RWPE2 (cell line): ENCODE results near the gene HMGB2.

ENCODE experiments used
- ATAC-seq: fragments of 200-7000 bp; cut with Tn5 transposase; 3 replicates; pipeline ENCODE4 v1.9.1; 2021; ENCODE audit warnings: low read depth
- DNase-seq: peaks from one replicate; pipeline ENCODE4 v3.0.0-alpha.2; 2020; ENCODE audit warnings: low spot score
- H3K27ac ChIP-seq: fragments of 450-650 bp; 2 replicates; pipeline ENCODE4 v1.5.1; 2017; ENCODE audit warnings: mild to moderate bottlenecking; ENCODE audit not compliant: poor library complexity, severe bottlenecking
- H3K27me3 ChIP-seq: fragments of 250-450 bp; sonication (Bioruptor Pico); 2 replicates; pipeline ENCODE4 v1.5.1; 2021; ENCODE audit warnings: mild to moderate bottlenecking, moderate library complexity; ENCODE audit not compliant: insufficient read depth, poor library complexity, severe bottlenecking
- H3K36me3 ChIP-seq: fragments of 250-450 bp; sonication (Bioruptor Pico); 2 replicates; pipeline ENCODE4 v1.5.1; 2020; ENCODE audit warnings: low read depth, mild to moderate bottlenecking, moderate library complexity
- H3K4me1 ChIP-seq: fragments of 250-450 bp; sonication (Bioruptor Pico); 2 replicates; pipeline ENCODE4 v1.5.1; 2021; ENCODE audit warnings: mild to moderate bottlenecking, moderate library complexity; ENCODE audit not compliant: insufficient read depth, poor library complexity, severe bottlenecking
- H3K4me3 ChIP-seq: fragments of 250-450 bp; sonication (Bioruptor Pico); 2 replicates; pipeline ENCODE4 v1.5.1; 2021; ENCODE audit warnings: mild to moderate bottlenecking, moderate library complexity; ENCODE audit not compliant: severe bottlenecking
- H3K9me3 ChIP-seq: fragments of 250-450 bp; sonication (Bioruptor Pico); 2 replicates; pipeline ENCODE4 v1.5.1; 2021; ENCODE audit warnings: mild to moderate bottlenecking, moderate library complexity; ENCODE audit not compliant: severe bottlenecking
- TF ChIP-seq, protein P1 (sequence below): fragments of 450-650 bp; IDR thresholded peaks from one replicate; pipeline ENCODE4 v1.5.1; 2017; ENCODE audit warnings: mild to moderate bottlenecking, moderate library complexity; ENCODE audit not compliant: poor library complexity, severe bottlenecking

HMGB2 gene

DNA sequence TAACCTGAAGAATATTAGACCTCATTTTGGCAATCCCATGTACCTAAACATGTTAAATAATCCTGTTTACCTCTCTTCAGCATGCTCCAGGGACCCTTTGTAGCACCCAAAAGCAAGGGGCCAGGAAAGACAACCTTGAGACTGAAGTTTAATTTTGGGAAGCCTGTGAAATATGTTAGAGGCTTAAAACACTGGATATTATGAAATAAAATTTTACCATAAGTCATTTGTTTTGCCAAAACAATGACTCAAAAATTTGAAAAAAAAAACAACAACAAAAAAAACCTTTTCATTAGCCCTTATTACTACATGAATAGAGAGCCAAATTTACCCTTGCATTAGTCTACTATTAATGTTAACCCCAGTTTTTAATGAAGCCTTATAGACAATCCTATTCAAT, 49.7 kb downstream of the HMGB2 start:
- no peak for DNase-seq

DNA sequence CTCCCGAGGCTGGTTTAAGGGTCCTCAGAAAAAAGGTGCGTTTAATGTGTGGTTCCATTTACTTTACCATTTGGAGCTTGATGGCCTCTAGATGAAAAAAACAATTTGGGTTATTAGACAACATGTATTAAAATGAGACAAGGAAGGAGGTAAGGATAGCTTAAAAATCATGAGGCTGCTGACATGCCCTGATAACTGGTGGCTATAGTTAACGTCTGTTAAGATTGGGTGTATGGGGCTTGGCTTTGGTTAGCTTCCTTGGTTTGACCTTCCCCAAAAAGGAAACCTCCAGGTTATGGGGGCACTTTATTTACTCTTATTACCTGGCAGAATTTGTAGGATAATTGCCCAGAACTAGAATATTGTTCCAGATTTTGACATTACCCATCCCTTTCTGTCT, 51.5 kb downstream of the HMGB2 start:
- no peak overlapping the region for H3K27ac ChIP-seq
- no peaks in the 10 kb centered on the region for H3K36me3 ChIP-seq
- H3K9me3 ChIP-seq: peaks cover 9% of the 10 kb centered on the region
- H3K27me3 ChIP-seq: no peaks in the 10 kb centered on the region
- TF ChIP-seq, protein P1, sequence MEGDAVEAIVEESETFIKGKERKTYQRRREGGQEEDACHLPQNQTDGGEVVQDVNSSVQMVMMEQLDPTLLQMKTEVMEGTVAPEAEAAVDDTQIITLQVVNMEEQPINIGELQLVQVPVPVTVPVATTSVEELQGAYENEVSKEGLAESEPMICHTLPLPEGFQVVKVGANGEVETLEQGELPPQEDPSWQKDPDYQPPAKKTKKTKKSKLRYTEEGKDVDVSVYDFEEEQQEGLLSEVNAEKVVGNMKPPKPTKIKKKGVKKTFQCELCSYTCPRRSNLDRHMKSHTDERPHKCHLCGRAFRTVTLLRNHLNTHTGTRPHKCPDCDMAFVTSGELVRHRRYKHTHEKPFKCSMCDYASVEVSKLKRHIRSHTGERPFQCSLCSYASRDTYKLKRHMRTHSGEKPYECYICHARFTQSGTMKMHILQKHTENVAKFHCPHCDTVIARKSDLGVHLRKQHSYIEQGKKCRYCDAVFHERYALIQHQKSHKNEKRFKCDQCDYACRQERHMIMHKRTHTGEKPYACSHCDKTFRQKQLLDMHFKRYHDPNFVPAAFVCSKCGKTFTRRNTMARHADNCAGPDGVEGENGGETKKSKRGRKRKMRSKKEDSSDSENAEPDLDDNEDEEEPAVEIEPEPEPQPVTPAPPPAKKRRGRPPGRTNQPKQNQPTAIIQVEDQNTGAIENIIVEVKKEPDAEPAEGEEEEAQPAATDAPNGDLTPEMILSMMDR: no peak
- ATAC-seq: no peak
- H3K4me1 ChIP-seq: no peaks in the 10 kb centered on the region
- DNase-seq: no peak
- H3K4me3 ChIP-seq: no peak overlapping the region

More for the DNA sequence above, 49.7 kb downstream of the HMGB2 start:
- Histone ChIP-seq H3K4me3 (no peak overlapping the region), H3K27ac (no peak overlapping the region), H3K27me3 (no peaks in the 10 kb centered on the region), H3K36me3 (no peaks in the 10 kb centered on the region), H3K4me1 (no peaks in the 10 kb centered on the region), H3K9me3 (peaks cover 11% of the 10 kb centered on the region)
- TF ChIP-seq, protein P1: no peak
- ATAC-seq: no peak

DNA sequence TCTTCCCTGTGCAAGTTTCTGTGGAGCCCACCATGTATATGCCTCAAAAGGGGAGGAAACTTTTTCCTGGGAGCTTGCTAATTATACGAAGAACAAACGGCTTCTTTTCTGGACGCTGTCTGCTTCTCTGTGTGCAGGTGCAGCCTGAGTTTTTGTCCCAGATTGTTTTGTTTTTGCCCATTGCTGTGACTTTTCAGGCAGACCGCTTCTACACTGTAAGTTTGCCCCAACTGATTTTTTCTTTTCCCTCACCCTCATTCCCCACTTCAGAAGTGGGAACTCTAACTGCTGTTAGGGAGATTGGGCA, 51.9 kb downstream of the HMGB2 start:
- no peak overlapping the region for H3K4me3 ChIP-seq
- H3K4me1 ChIP-seq: no peaks in the 10 kb centered on the region
- H3K27ac ChIP-seq: no peak overlapping the region
- H3K9me3 ChIP-seq: peaks cover 5% of the 10 kb centered on the region
- DNase-seq (no peak), ATAC-seq (no peak)
- no peaks in the 10 kb centered on the region for H3K36me3 ChIP-seq
- H3K27me3 ChIP-seq: no peaks in the 10 kb centered on the region
- TF ChIP-seq, protein P1: no peak

DNA sequence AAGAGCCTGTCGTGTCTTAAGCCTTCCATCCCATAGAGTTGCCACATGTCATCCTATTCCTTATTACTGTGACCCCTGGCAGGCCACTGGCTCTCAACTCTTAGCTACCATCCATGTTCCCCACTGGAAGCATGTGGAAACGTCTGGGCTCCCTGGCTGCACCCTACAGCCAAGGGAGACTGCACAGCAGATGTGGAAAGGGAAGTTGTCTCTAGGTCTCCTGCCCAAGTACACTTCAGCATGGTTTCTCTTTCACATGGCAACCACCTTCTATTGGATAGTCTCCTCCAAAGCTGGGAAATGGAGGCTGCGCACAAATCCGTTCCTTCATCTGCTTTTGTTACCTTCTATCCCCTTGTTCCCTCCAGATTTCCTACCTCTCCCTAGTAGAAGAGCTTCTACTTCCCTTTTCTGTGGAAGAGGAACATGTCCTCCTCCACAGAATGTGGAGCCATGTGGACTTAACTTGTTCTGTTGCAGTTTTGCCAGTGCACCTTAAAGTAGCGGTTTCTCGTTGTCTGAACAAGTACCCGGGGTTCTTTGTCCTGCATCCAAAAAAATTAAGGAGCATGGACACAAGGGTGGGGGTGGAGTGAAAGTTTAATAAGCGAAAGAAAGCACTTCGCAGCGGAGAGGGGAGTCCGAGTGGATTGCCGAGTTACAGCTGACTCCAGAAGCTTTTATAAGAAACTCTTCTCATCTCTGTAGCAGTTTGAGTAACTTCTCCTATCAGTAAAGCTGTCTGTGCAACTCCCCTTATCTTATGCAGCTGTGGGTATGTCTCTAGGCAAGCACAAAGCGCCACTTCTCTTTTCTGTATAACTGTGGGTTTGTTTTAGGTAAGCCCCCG, 52.5 kb downstream of the HMGB2 start:
- TF ChIP-seq, protein P1: no peak
- no peak for DNase-seq
- H3K27ac ChIP-seq: no peak overlapping the region

More for the DNA sequence above, 52.5 kb downstream of the HMGB2 start:
- ATAC-seq: no peak
- Histone ChIP-seq H3K27me3 (no peaks in the 10 kb centered on the region), H3K4me1 (no peaks in the 10 kb centered on the region), H3K36me3 (no peaks in the 10 kb centered on the region), H3K9me3 (peaks cover 4% of the 10 kb centered on the region), H3K4me3 (no peak overlapping the region)
